Heart right ventricle (tissue), 16 donors: ENCODE data around the gene IL15RA. TPM values are rescaled to one million over a fixed set of nuclear protein-coding genes. Genes with fewer than 3 reads are reported as not detected.

Source experiments
- ATAC-seq, 8 donors: fragments of 200-7000 bp; cut with Tn5 transposase; one replicate each; pipeline ENCODE4 v1.9.1; 2020; ENCODE audit warnings: mild to moderate bottlenecking in 8 of 8, moderate library complexity in 8 of 8, moderate number of reproducible peaks in 1 of 8
- DNase-seq, 2 donors: peaks; one replicate each; pipeline ENCODE4 v3.0.0-alpha.2; 2020
- H3K27ac ChIP-seq, 10 donors: fragments of 200-600 bp; sonication (generic) in 2 of 10; one replicate each; pipeline versions ENCODE4 v1.5.0 to v1.8.0; 2020 to 2022; ENCODE audit warnings: mild to moderate bottlenecking in 3 of 10
- H3K27me3 ChIP-seq, 7 donors: fragments of 200-600 bp; one replicate each; pipeline ENCODE4 v1.8.0; 2021 to 2022; ENCODE audit warnings: mild to moderate bottlenecking in 2 of 7
- H3K36me3 ChIP-seq, 9 donors: fragments of 200-600 bp; sonication (generic) in 1 of 9; one replicate each; pipeline versions ENCODE4 v1.5.0 to v1.8.0; 2020 to 2022; ENCODE audit warnings: mild to moderate bottlenecking in 2 of 9
- H3K4me1 ChIP-seq, 9 donors: fragments of 200-600 bp; sonication (generic) in 1 of 9; one replicate each; pipeline versions ENCODE4 v1.5.0 to v1.8.0; 2020 to 2022; ENCODE audit warnings: mild to moderate bottlenecking in 4 of 9
- H3K4me3 ChIP-seq, 10 donors: fragments of 200-600 bp; sonication (generic) in 2 of 10; one replicate each; pipeline versions ENCODE4 v1.5.0 to v1.8.0; 2020 to 2022; ENCODE audit warnings: mild to moderate bottlenecking in 7 of 10, moderate library complexity in 2 of 10
- H3K9me3 ChIP-seq, 11 donors: fragments of 200-600 bp in 10 of 11; sonication (generic) in 2 of 11; one replicate each; pipeline versions ENCODE4 v1.5.0 to v1.8.0; 2013 to 2022; ENCODE audit warnings: mild to moderate bottlenecking in 2 of 11, control low read depth in 1 of 11, moderate library complexity in 1 of 11
- WGBS, 2 donors: extraction: QIAGEN DNeasy Blood & Tissue Kit; methylation state at CpG; one replicate each; pipeline ENCODE4 v1.1.7; 2013; ENCODE audit warnings: inconsistent platforms in 1 of 2; 5-methylcytosine and 5-hydroxymethylcytosine counted together
- intact Hi-C, 10 donors: fragments of 100-400 bp; cut with DNase I; formaldehyde crosslinking; loops; one replicate each; pipeline versions ENCODE4 v1.11.1 to v1.14.2; 2022
- polyA plus RNA-seq, 2 donors: library from polyadenylated mRNA; stranded (reverse); fragments of 200-250 nt; gene quantifications; one replicate each; pipeline ENCODE4 v1.2.3, GENCODE V29; 2013
- total RNA-seq, 10 donors: library from RNA; stranded (reverse); fragmentation: NEBNext Ultra II Directional in 3 of 10; extraction: Animal tissue kit (Norgen Biotek cat#: 25700) in 3 of 10; gene quantifications; one replicate each; pipeline versions ENCODE4 v1.2.1 to v1.2.4, GENCODE V29; 2021 to 2023
- TF ChIP-seq, protein P1 (sequence below), 9 donors: fragments of 200-600 bp; sonication (generic) in 2 of 9; IDR thresholded peaks; one replicate each; pipeline versions ENCODE4 v1.5.0 to v1.8.0; 2021 to 2022; ENCODE audit warnings: antibody characterized with exemption in 9 of 9, mild to moderate bottlenecking in 5 of 9, moderate library complexity in 1 of 9
- donor health status: Arrhythmogenic right ventricular cardiomyopathy.
- donor health status: ischemic (EF 13 %, LVEDD 7.1; RV severe dilation, severe dysfunction).
- donor health status: healthy with polysubstance abuse.
- donor health status: DM: no; HTN: yes; CAD: no.
- donor health status: DM: no; HTN: no; CAD: no.
- donor health status: ischemic (EF 25% LVEDD 6.9; RV normal size, moderate dysfunction).
- donor health status: ischemic (EF 25% LVEDD 5.7; RV mildly dilated, moderate dysfunction).
- donor health status: healthy.
- donor health status: DM: yes; HTN: yes; CAD: no.
- donor health status: Ischemic cardiomyopathy.
- donor health status: ischemic (EF 35%, LVEDD 5.7; RV mildly dilated, moderate dysfunction).
- donor health status: nonischemic (EF 11% LVEDD 7.7; RV severe dilation, severe dysfunction).
- donor health status: DM: yes; HTN: yes; CAD: no.
- donor health status: PGD.
- donor health status: ischemic (EF 29% LVEDD 5.4; RV normal size, mild dysfunction).
- donor health status: nonischemic (EF 23%, LVEDD 6.1; RV moderate dilation, normal function).

IL15RA gene
- total and polyA plus RNA-seq, 12 donors: 3.5 to 21.0 (median 5.8) TPM

DNA sequence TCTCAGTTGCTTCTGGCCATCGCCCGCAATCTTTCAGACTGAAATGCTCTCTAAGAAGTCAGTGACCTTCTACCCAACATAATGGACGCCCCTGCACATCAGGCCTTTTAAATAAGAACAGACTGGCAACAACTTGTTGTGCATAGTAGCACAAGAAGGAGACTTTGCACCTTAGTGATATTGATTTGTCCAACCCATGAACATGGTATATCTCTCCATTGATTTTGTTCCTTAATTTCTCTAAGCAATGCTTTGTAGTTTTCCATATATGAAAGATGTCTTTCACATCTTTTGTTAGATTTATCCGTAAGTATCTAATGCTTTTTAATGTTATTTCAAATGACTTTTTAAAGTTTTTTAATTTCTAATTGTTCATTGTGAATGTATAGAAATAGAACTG, 4.3 kb downstream of the IL15RA start:
- Histone ChIP-seq H3K4me3 (no peak overlapping the region), H3K27ac (peak overlapping the region in 2 of 10 donors; percentile 15 to 76), H3K36me3 (peaks cover 0 to 13% (median 0%) of the 10 kb centered on the region in 9 donors), H3K9me3 (no peaks in the 10 kb centered on the region), H3K27me3 (no peaks in the 10 kb centered on the region), H3K4me1 (peaks cover 0 to 66% (median 31%) of the 10 kb centered on the region in 9 donors)
- intact Hi-C loops: loop anchor here in 2 of 10 donors (5.0 to 10.0 kb wide), 2 partner anchors 68 to 114 kb away; partner anchors contain the start of gene RBM17 (in 1 of the 2)
- 94 to 97% methylated on average over 4 of the region's 4 CpGs for WGBS, 2 donors
- ATAC-seq (no peak), DNase-seq (no peak)
- TF ChIP-seq, protein P1, sequence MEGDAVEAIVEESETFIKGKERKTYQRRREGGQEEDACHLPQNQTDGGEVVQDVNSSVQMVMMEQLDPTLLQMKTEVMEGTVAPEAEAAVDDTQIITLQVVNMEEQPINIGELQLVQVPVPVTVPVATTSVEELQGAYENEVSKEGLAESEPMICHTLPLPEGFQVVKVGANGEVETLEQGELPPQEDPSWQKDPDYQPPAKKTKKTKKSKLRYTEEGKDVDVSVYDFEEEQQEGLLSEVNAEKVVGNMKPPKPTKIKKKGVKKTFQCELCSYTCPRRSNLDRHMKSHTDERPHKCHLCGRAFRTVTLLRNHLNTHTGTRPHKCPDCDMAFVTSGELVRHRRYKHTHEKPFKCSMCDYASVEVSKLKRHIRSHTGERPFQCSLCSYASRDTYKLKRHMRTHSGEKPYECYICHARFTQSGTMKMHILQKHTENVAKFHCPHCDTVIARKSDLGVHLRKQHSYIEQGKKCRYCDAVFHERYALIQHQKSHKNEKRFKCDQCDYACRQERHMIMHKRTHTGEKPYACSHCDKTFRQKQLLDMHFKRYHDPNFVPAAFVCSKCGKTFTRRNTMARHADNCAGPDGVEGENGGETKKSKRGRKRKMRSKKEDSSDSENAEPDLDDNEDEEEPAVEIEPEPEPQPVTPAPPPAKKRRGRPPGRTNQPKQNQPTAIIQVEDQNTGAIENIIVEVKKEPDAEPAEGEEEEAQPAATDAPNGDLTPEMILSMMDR (IDR thresholded peaks at IDR 0.05): no peak

DNA sequence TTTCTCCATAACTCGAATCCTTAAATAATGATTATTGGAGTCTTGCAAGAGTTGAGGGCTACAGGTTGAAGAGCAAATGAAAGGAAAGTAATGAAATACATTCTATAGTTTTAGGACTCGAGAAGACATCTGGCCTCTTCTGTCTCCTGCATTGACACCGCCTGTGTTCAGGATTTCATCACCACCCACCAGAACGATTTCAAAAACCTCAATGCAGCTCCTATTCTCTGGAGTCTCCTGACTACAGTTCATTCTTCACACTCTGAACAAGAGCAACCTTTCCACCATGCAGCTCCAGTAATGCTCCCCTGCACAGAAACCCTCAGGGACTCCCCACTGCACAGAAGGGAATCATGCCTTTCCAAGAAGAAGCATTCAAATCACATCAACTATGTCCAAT, 5.5 kb downstream of the IL15RA start:
- H3K4me3 ChIP-seq: no peak overlapping the region
- 56 to 70% methylated on average over 4 of the region's 4 CpGs for WGBS, 2 donors

DNA sequence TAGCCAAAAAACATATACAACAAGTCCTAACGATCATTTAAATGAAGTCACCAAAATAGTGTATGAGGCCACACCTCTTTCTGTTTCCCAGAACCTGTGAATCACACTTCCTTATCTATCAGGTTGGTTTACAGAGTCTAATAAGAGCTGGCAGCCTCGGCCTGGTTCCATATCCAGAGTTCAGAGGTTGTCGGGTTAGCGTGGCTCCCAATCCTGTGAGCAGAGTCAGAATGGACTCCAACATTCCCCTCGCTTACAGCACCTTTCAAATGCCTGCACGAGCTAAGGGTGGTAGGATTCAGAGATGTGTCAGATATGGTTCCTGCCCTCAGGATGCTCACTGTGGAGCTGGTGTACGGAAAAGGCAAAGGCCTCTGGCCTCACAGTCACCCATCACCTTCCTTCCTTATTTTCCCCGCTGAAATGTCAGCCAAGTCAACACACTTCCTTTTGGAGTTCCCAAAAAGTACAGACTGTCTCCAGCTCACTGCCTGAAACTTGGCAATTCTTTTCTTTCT, 6.0 kb downstream of the IL15RA start:
- H3K4me1 ChIP-seq: peaks cover 0 to 64% (median 27%) of the 10 kb centered on the region in 9 donors
- H3K36me3 ChIP-seq: peaks cover 0 to 27% (median 0%) of the 10 kb centered on the region in 9 donors
- TF ChIP-seq, protein P1 (IDR thresholded peaks at IDR 0.05): no peak
- H3K27me3 ChIP-seq: no peaks in the 10 kb centered on the region
- H3K27ac ChIP-seq: peak overlapping the region; percentile 18 to 81 (median 72)
- no peak overlapping the region for H3K4me3 ChIP-seq
- peak in 7 of 8 donors; percentile 60 to 87 (median 82) for ATAC-seq
- peak in 1 of 2 donors; percentile 47 for DNase-seq
- 63 to 71% methylated on average over 8 of the region's 8 CpGs for WGBS, 2 donors
- intact Hi-C loops: loop anchor here in 2 of 10 donors (5.0 to 10.0 kb wide), 2 partner anchors 67 to 116 kb away; partner anchors contain the start of gene RBM17 (in 1 of the 2)
- H3K9me3 ChIP-seq: no peaks in the 10 kb centered on the region

More for the DNA sequence above, 5.5 kb downstream of the IL15RA start:
- H3K9me3 ChIP-seq: no peaks in the 10 kb centered on the region
- H3K27me3 ChIP-seq: no peaks in the 10 kb centered on the region
- intact Hi-C loops: loop anchor here in 2 of 10 donors (5.0 to 10.0 kb wide), 2 partner anchors 67 to 115 kb away; partner anchors contain the start of gene RBM17 (in 1 of the 2)
- H3K36me3 ChIP-seq: peaks cover 0 to 22% (median 0%) of the 10 kb centered on the region in 9 donors
- TF ChIP-seq, protein P1 (IDR thresholded peaks at IDR 0.05): no peak
- peaks cover 0 to 66% (median 27%) of the 10 kb centered on the region in 9 donors for H3K4me1 ChIP-seq
- peak overlapping the region; percentile 18 to 81 (median 72) for H3K27ac ChIP-seq
- peak in 4 of 8 donors; percentile 16 to 56 (median 46) for ATAC-seq
- DNase-seq: no peak

DNA sequence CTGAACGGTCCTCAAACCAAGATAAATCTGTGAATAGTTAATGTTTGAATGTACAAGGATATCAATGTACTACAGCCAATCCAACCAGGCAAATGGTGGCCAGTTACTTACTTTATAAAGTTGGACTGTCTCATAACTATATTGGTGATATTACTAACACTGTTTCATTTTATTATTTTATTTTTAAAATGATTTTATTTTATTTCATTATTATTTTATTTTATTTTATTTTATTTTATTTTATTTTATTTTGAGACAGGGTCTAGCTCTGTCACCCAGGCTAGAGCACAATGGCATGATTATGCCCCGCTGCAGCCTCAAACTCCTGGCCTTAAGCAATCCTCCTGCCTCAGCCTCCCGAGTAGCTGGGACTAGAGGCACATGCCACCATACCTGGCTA, 6.8 kb downstream of the IL15RA start:
- H3K27ac ChIP-seq: peak overlapping the region in 7 of 10 donors; percentile 54 to 81 (median 75)
- TF ChIP-seq, protein P1 (IDR thresholded peaks at IDR 0.05): no peak
- ATAC-seq: no peak
- H3K27me3 ChIP-seq: no peaks in the 10 kb centered on the region
- WGBS, 2 donors: 93% methylated on average over 3 of the region's 3 CpGs
- no peak overlapping the region for H3K4me3 ChIP-seq
- H3K36me3 ChIP-seq: peaks cover 0 to 35% (median 0%) of the 10 kb centered on the region in 9 donors
- H3K9me3 ChIP-seq: no peaks in the 10 kb centered on the region
- no peak for DNase-seq
- intact Hi-C loops: loop anchor here in 2 of 10 donors (5.0 to 10.0 kb wide), 2 partner anchors 66 to 117 kb away; partner anchors contain the start of gene RBM17 (in 1 of the 2)
- peaks cover 0 to 56% (median 19%) of the 10 kb centered on the region in 9 donors for H3K4me1 ChIP-seq
